ENCODE data around the gene RAB3GAP1.

The RAB3GAP1 gene

GRCh38 chr2:135179689-135180088, 127.6 kb downstream of the RAB3GAP1 start:
- Histone ChIP-seq H3K27me3 (replicated peaks; ENCODE audit: insufficient read depth, low read length) (no peaks in the 10 kb centered on the region), H3F3A (ENCODE audit: insufficient read depth, low read length) (no peaks in the 10 kb centered on the region), H3K9me3 (replicated peaks; ENCODE audit: insufficient read depth, low read length) (no peaks in the 10 kb centered on the region), H2AFZ (ENCODE audit: low read length) (no peak overlapping the region), H3K79me2 (ENCODE audit: low read length) (no peaks in the 10 kb centered on the region), H3K9ac (ENCODE audit: low read length) (no peak overlapping the region), H3K4me3 (ENCODE audit: low read length) (no peak overlapping the region), H4K20me1 (ENCODE audit: insufficient read depth, low read length) (no peaks in the 10 kb centered on the region), H3K4me1 (ENCODE audit: low read length) (no peaks in the 10 kb centered on the region), H3K36me3 (replicated peaks; ENCODE audit: insufficient read depth, low read length) (no peaks in the 10 kb centered on the region), H3K4me2 (ENCODE audit: low read depth, low read length) (no peak overlapping the region), H3K9me2 (replicated peaks; ENCODE audit: insufficient read depth, low read length) (no peaks in the 10 kb centered on the region), H3K27ac (ENCODE audit: low read length) (no peak overlapping the region)
- no peak for DNase-seq
- no peak for TF ChIP-seq CTCF (IDR thresholded peaks at IDR 0.05; ENCODE audit: low read length)
- TF ChIP-seq EZH2 (optimal IDR thresholded peaks at IDR 0.05; ENCODE audit: low read depth, low read length), result no peak
- TF ChIP-seq EZH2phosphoT487 (IDR thresholded peaks at IDR 0.05; ENCODE audit: low read length), result no peak

DNA sequence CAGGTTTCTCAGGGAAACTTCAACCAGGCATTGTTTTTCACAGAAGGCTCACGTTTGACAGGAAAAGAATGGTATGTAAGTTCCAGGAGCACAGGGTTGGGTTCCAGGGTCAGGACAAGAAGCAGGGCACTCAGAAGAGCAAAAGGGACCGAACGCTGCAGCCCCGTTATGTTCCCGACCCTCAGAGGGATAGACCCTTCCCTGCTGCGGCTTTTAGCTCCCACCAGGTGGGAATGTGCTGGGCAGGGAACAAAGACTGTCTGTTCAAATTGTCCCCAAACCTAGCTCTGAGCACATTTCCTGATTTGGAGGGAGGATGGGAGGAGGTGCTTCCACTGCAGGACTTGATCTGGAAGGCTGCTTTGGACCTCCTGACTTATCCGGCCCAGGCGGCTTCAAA, 130.1 kb downstream of the RAB3GAP1 start:
- no peaks in the 10 kb centered on the region for H3K9me2 ChIP-seq (replicated peaks; ENCODE audit: insufficient read depth, low read length)
- H3K9ac ChIP-seq (ENCODE audit: low read length), result no peak overlapping the region
- no peaks in the 10 kb centered on the region for H3F3A ChIP-seq (ENCODE audit: insufficient read depth, low read length)
- H3K79me2 ChIP-seq (ENCODE audit: low read length), result no peaks in the 10 kb centered on the region
- no peak overlapping the region for H2AFZ ChIP-seq (ENCODE audit: low read length)
- H3K27ac ChIP-seq (ENCODE audit: low read length), result no peak overlapping the region
- no peak overlapping the region for H3K4me2 ChIP-seq (ENCODE audit: low read depth, low read length)
- H3K36me3 ChIP-seq (replicated peaks; ENCODE audit: insufficient read depth, low read length), result no peaks in the 10 kb centered on the region
- no peaks in the 10 kb centered on the region for H3K27me3 ChIP-seq (replicated peaks; ENCODE audit: insufficient read depth, low read length)
- no peak overlapping the region for H3K4me3 ChIP-seq (ENCODE audit: low read length)
- TF ChIP-seq EZH2 (optimal IDR thresholded peaks at IDR 0.05; ENCODE audit: low read depth, low read length) (no peak), EZH2phosphoT487 (IDR thresholded peaks at IDR 0.05; ENCODE audit: low read length) (no peak), CTCF (IDR thresholded peaks at IDR 0.05; ENCODE audit: low read length) (no peak)
- no peaks in the 10 kb centered on the region for H3K4me1 ChIP-seq (ENCODE audit: low read length)
- H4K20me1 ChIP-seq (ENCODE audit: insufficient read depth, low read length), result no peaks in the 10 kb centered on the region
- DNase-seq, result no peak
- no peaks in the 10 kb centered on the region for H3K9me3 ChIP-seq (replicated peaks; ENCODE audit: insufficient read depth, low read length)

- H3K36me3 ChIP-seq (replicated peaks; ENCODE audit: insufficient read depth, low read length), result no peaks in the 10 kb centered on the region
- H2AFZ ChIP-seq (ENCODE audit: low read length), result no peak overlapping the region
- DNase-seq, result no peak
- TF ChIP-seq EZH2phosphoT487 (IDR thresholded peaks at IDR 0.05; ENCODE audit: low read length) (no peak), CTCF (IDR thresholded peaks at IDR 0.05; ENCODE audit: low read length) (no peak), EZH2 (optimal IDR thresholded peaks at IDR 0.05; ENCODE audit: low read depth, low read length) (no peak)
- H4K20me1 ChIP-seq (ENCODE audit: insufficient read depth, low read length), result no peaks in the 10 kb centered on the region
- H3K27ac ChIP-seq (ENCODE audit: low read length), result no peak overlapping the region
- no peak overlapping the region for H3K4me3 ChIP-seq (ENCODE audit: low read length)
- no peaks in the 10 kb centered on the region for H3K79me2 ChIP-seq (ENCODE audit: low read length)
- no peak overlapping the region for H3K4me2 ChIP-seq (ENCODE audit: low read depth, low read length)
- H3K4me1 ChIP-seq (ENCODE audit: low read length), result no peaks in the 10 kb centered on the region
- no peaks in the 10 kb centered on the region for H3K9me2 ChIP-seq (replicated peaks; ENCODE audit: insufficient read depth, low read length)
- H3K9ac ChIP-seq (ENCODE audit: low read length), result no peak overlapping the region
- no peaks in the 10 kb centered on the region for H3K27me3 ChIP-seq (replicated peaks; ENCODE audit: insufficient read depth, low read length)
- no peaks in the 10 kb centered on the region for H3K9me3 ChIP-seq (replicated peaks; ENCODE audit: insufficient read depth, low read length)
- no peaks in the 10 kb centered on the region for H3F3A ChIP-seq (ENCODE audit: insufficient read depth, low read length)
These were observed 130.5 kb downstream of the RAB3GAP1 start for GRCh38 chr2:135182601-135183000.
